RWPE1 (cell line): ENCODE data around the gene COPE.

Source experiments
- CTCF ChIA-PET: fragments of 350-600 bp; sonication (Branson Sonifier 250); formaldehyde crosslinking; extraction: SDS; loops from one replicate; lab custom pipeline; 2021; lab: Yijun Ruan, JAX
- POLR2A ChIA-PET: fragments of 400-600 bp; formaldehyde crosslinking; extraction: SDS; loops from one replicate; lab custom pipeline; 2020; ENCODE audit warnings: antibody characterized with exemption; ENCODE audit not compliant: low non-redundant PET; lab: Yijun Ruan, JAX
- DNase-seq: peaks from one replicate; pipeline ENCODE4 v3.0.0; 2012; ENCODE audit warnings: low spot score
- H3K27ac ChIP-seq: fragments of 450-650 bp; 2 replicates; pipeline ENCODE4 v1.5.1; 2017
- TF ChIP-seq, protein P1 (sequence below): fragments of 450-650 bp; conservative IDR thresholded peaks from 2 replicates; pipeline ENCODE4 v1.5.1; 2017; ENCODE audit warnings: low read depth, mild to moderate bottlenecking

Gene COPE

DNA sequence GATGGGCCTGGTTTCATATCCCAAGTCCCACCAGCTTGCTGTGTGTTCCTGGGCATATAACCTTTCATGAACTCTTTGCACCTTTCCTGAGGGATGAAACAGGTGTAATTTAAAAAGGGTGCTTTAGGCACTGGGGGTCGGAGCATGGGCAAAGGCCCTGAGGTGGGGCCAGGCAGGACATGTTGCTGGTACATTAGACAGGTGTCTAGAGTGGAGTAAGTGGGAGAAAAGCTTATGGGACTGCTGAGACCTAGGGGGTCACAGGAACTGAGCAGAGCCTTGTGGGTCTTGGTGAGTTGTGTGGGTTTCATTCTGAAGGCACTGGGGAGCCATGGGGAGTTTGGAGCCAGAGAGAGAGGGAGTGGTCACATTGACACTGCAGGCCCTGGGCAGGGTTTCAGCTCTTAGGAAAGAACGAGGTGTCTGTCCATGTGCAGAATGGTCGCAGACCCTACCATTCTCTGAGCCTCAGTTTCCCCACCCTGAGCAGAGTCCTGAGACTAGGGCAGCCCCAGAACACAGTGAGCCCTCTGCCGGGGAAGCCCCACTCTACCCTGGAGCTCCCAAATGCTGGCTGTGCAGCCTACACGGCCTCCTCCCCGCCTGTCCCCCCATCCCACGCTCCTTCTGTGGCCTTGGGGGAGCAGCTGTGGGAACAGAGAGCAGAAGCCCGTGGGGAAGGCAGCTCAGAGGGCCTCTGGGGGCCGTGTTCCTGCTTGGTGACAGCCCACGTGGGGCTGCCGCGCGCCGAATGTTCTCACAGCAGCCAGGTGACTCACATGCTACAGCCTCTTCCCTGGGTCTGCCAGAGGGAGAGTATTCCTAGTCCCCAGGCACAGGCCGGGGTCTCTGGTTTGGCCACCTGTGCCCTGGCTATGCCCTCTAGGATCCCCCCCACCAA is 29.1 kb upstream of the COPE start:
- ChIA-PET CTCF (interaction anchor here (1.0 to 1.4 kb wide), 2 partner anchors 17 to 38 kb away, joined by 4 to 5 read pairs; no protein-coding TSS in a partner anchor), POLR2A (interaction anchor here (0.5 kb wide), 1 partner anchor 36 kb away, joined by 3 read pairs; no protein-coding TSS in a partner anchor)
- H3K27ac ChIP-seq: peak overlapping the region; percentile 1

DNA sequence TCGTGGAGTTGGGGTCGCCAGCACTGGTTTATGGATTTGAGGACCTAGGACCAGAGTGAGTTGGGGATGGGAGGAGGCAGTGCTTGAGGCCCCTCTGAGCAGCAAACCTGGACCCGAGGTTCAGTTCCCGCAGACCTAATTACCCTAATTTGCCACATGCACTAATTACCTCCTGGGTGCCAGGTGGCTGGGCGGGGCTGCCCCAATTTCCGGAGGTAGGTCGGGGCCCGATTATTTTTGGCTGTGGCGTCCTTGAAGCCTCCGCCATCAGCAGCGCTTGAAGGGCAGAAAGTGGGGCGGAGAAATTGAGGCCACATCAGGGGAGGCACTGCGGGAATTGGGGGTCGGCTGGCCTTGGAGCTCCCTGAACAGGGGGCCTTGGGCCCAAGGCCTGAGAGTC is 27.7 kb upstream of the COPE start:
- no peak overlapping the region for H3K27ac ChIP-seq
- ChIA-PET CTCF (no interaction called here), POLR2A (no interaction called here)
- TF ChIP-seq, protein P1, sequence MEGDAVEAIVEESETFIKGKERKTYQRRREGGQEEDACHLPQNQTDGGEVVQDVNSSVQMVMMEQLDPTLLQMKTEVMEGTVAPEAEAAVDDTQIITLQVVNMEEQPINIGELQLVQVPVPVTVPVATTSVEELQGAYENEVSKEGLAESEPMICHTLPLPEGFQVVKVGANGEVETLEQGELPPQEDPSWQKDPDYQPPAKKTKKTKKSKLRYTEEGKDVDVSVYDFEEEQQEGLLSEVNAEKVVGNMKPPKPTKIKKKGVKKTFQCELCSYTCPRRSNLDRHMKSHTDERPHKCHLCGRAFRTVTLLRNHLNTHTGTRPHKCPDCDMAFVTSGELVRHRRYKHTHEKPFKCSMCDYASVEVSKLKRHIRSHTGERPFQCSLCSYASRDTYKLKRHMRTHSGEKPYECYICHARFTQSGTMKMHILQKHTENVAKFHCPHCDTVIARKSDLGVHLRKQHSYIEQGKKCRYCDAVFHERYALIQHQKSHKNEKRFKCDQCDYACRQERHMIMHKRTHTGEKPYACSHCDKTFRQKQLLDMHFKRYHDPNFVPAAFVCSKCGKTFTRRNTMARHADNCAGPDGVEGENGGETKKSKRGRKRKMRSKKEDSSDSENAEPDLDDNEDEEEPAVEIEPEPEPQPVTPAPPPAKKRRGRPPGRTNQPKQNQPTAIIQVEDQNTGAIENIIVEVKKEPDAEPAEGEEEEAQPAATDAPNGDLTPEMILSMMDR: no peak
- no peak for DNase-seq

More for the DNA sequence above, 29.1 kb upstream of the COPE start:
- no peak for DNase-seq
- TF ChIP-seq, protein P1: no peak

DNA sequence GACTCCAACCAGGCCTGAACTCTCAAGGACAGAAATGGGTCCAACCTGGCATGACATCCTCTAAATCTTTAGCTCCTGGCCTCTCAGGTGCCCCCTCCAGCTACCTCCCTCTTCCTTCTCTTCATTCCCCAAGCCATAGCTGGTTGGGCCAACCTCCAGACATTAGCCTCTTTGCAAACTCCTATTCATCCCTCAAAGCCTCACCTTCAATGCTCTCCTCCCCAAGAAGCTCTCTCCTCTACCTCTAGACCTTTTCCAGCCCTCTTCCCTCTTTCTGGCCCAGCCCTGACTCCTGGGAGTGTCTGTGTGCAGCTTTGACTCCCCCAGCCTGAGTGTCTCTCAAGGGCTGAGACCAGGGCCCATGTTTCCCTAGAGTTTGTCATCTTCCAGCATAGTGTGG is 27.1 kb upstream of the COPE start:
- TF ChIP-seq, protein P1: no peak
- POLR2A ChIA-PET: no interaction called here
- CTCF ChIA-PET: no interaction called here
- no peak overlapping the region for H3K27ac ChIP-seq
- DNase-seq: no peak

GRCh38 chr19:18945297-18945696 is 26.1 kb upstream of the COPE start:
- CTCF ChIA-PET: no interaction called here
- no peak overlapping the region; the same call in 1 of the 2 replicates for H3K27ac ChIP-seq
- POLR2A ChIA-PET: no interaction called here
- TF ChIP-seq, protein P1: no peak
- DNase-seq: no peak

DNA sequence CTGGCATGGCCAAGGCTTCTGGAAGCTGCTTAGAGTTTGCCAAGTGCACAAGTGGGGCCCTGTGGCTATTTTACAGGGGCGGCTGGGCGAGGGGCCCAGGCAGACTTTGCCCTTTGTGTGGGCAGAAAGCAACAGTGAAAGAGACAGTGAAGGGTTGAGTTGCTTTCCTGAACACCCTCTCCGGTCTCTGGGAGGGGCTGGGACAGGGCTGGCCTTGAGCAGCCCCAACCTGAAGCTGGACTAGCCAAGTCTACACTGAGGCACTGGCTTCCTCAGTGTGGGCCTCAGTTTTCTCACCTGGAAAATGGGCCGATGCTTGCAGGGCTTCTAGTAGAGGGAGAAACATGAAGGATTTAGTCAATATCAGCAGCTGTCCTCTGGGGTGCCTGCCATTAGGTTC is 24.3 kb upstream of the COPE start:
- peak overlapping the region; percentile 89 for H3K27ac ChIP-seq
- POLR2A ChIA-PET: no interaction called here
- TF ChIP-seq, protein P1: no peak
- no peak for DNase-seq
- CTCF ChIA-PET: no interaction called here

DNA sequence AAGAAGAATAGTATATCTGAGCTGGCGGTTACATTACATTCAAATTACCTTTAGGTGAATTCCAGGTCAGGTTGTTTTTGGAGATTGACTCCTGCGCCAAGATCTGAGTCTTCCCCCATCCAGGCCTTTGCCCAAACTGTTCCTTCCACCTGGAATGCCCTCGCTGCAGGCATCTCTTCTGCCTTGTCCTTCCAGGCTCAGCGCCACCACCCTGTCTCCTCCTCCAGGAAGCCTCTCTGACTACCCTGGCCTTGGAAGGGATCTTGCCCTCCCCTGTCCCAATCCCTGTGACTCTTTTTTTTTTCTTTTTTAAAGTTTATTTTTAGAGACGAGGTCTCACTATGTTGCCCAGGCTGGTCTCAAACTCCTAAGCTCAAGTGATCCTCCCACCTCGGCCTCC is 23.5 kb upstream of the COPE start:
- CTCF ChIA-PET: interaction anchor here (0.6 kb wide), 1 partner anchor 44 kb away, joined by 3 read pairs; no protein-coding TSS in a partner anchor
- TF ChIP-seq, protein P1: no peak
- DNase-seq: no peak
- POLR2A ChIA-PET: no interaction called here
- H3K27ac ChIP-seq: peak overlapping the region; percentile 89
